Nephron (organoid): ENCODE results near the gene PLCB4.

Experiments
- H3K27ac Mint-ChIP-seq, 3 experiments: 2 replicates each; pipeline ENCODE4 v1.8.0; 2020; ENCODE audit warnings: mixed read lengths in 3 of 3, mild to moderate bottlenecking in 2 of 3, moderate library complexity in 1 of 3
- H3K27me3 Mint-ChIP-seq: 2 replicates; pipeline ENCODE4 v1.8.0; 2021; ENCODE audit warnings: low read depth, mild to moderate bottlenecking, moderate library complexity, mixed read lengths
- H3K36me3 Mint-ChIP-seq: 2 replicates; pipeline ENCODE4 v1.8.0; 2020; ENCODE audit warnings: low read depth, mixed read lengths
- H3K4me1 Mint-ChIP-seq: 2 replicates; pipeline ENCODE4 v1.8.0; 2020; ENCODE audit warnings: mixed read lengths
- H3K4me3 Mint-ChIP-seq, 3 experiments: 2 replicates each; pipeline ENCODE4 v1.8.0; 2020; ENCODE audit warnings: mild to moderate bottlenecking in 3 of 3, mixed read lengths in 3 of 3, moderate library complexity in 2 of 3
- H3K9me3 Mint-ChIP-seq: 2 replicates; pipeline ENCODE4 v1.8.0; 2020; ENCODE audit warnings: mixed read lengths
- CTCF ChIP-seq, 3 experiments: fragments of 200-600 bp; sonication (generic); IDR thresholded peaks; one replicate each; pipeline ENCODE4 v1.5.0; 2021; ENCODE audit warnings: antibody characterized with exemption in 3 of 3; ENCODE audit not compliant: unreplicated experiment in 3 of 3

Gene PLCB4

GRCh38 chr20:9262653-9263194 lies 193.8 kb downstream of the PLCB4 start:
- no peak for TF ChIP-seq CTCF (IDR thresholded peaks at IDR 0.05; ENCODE audit: unreplicated experiment in 3 of 3)
- peak overlapping the region; percentile 13 to 68 (median 44) for H3K27ac Mint-ChIP-seq
- peaks cover 15% of the 10 kb centered on the region for H3K4me1 Mint-ChIP-seq
- no peaks in the 10 kb centered on the region for H3K9me3 Mint-ChIP-seq
- peak overlapping the region in 2 of 3 experiments; percentile 16 to 45 for H3K4me3 Mint-ChIP-seq
- no peaks in the 10 kb centered on the region for H3K27me3 Mint-ChIP-seq
- H3K36me3 Mint-ChIP-seq = no peaks in the 10 kb centered on the region

- no peak overlapping the region for H3K27ac Mint-ChIP-seq
- no peak overlapping the region for H3K4me3 Mint-ChIP-seq
- H3K27me3 Mint-ChIP-seq = no peaks in the 10 kb centered on the region
- TF ChIP-seq CTCF (IDR thresholded peaks at IDR 0.05; ENCODE audit: unreplicated experiment in 3 of 3) = no peak
- H3K36me3 Mint-ChIP-seq = no peaks in the 10 kb centered on the region
- peaks cover 6% of the 10 kb centered on the region for H3K4me1 Mint-ChIP-seq
- no peaks in the 10 kb centered on the region for H3K9me3 Mint-ChIP-seq
Observed at GRCh38 chr20:9269280-9269971, 200.5 kb downstream of the PLCB4 start.

GRCh38 chr20:9270831-9271230 lies 201.9 kb downstream of the PLCB4 start:
- H3K9me3 Mint-ChIP-seq = peaks cover 2% of the 10 kb centered on the region

GRCh38 chr20:9276966-9277468 lies 208.1 kb downstream of the PLCB4 start:
- TF ChIP-seq CTCF (IDR thresholded peaks at IDR 0.05; ENCODE audit: unreplicated experiment in 3 of 3) = no peak
- no peak overlapping the region for H3K27ac Mint-ChIP-seq
- H3K9me3 Mint-ChIP-seq = peaks cover 2% of the 10 kb centered on the region
- H3K36me3 Mint-ChIP-seq = peaks cover 7% of the 10 kb centered on the region
- no peaks in the 10 kb centered on the region for H3K27me3 Mint-ChIP-seq
- peaks cover 22% of the 10 kb centered on the region for H3K4me1 Mint-ChIP-seq
- H3K4me3 Mint-ChIP-seq = no peak overlapping the region

More at GRCh38 chr20:9270831-9271230, 201.9 kb downstream of the PLCB4 start:
- Mint-ChIP-seq H3K27ac (no peak overlapping the region), H3K4me3 (no peak overlapping the region), H3K4me1 (peaks cover 6% of the 10 kb centered on the region), H3K36me3 (peaks cover 6% of the 10 kb centered on the region), H3K27me3 (no peaks in the 10 kb centered on the region)
- TF ChIP-seq CTCF (IDR thresholded peaks at IDR 0.05; ENCODE audit: unreplicated experiment in 3 of 3) = no peak

- H3K9me3 Mint-ChIP-seq = peaks cover under 1% of the 10 kb centered on the region
- H3K4me3 Mint-ChIP-seq = no peak overlapping the region
- H3K4me1 Mint-ChIP-seq = peaks cover 24% of the 10 kb centered on the region
- TF ChIP-seq CTCF (IDR thresholded peaks at IDR 0.05; ENCODE audit: unreplicated experiment in 3 of 3) = no peak
- H3K27me3 Mint-ChIP-seq = no peaks in the 10 kb centered on the region
- peak overlapping the region in 1 of 3 experiments; percentile 41 for H3K27ac Mint-ChIP-seq
- peaks cover 4% of the 10 kb centered on the region for H3K36me3 Mint-ChIP-seq
Observed at GRCh38 chr20:9279918-9280401, 211.1 kb downstream of the PLCB4 start.
